NCI-H82 treated with DMSO at 0.1 percent for 48 hours (cell line): ENCODE data around the gene FFAR3.

ENCODE experiments used
- DNase-seq: peaks from one replicate; lab custom pipeline; 2025; ENCODE audit not compliant: unreplicated experiment; lab: John Stamatoyannopoulos, UW

FFAR3 gene, protein sequence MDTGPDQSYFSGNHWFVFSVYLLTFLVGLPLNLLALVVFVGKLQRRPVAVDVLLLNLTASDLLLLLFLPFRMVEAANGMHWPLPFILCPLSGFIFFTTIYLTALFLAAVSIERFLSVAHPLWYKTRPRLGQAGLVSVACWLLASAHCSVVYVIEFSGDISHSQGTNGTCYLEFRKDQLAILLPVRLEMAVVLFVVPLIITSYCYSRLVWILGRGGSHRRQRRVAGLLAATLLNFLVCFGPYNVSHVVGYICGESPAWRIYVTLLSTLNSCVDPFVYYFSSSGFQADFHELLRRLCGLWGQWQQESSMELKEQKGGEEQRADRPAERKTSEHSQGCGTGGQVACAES

GRCh38 chr19:35357867-35358573 is at the start of gene FFAR3:
Gene FFAR3 (plus strand): TSS chr19:35358460. CDS start chr19:35358891, 431 bp downstream.
- DNase-seq = no peak

DNA sequence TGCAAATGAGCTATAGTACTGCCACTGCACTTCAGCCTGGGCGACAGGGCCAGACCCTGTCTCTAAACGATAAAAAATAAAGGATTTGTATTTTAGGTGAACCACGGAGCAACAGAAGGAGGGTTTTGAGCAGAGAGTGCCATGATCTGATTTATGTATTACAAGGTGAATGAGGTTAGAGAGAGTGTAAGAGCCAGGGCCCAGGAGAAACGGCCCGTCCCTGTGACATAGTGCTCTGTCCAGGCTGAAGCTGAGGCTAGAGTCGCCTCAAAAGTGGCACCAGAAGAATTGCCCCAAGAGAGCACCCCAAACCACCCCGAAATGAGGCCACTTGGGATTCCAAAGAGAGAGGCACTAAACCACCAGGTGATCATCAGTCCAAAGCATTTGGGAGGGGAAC is 49.4 kb upstream of the FFAR3 start:
- no peak for DNase-seq

- DNase-seq = no peak
Observed at GRCh38 chr19:35309481-35310279, 48.6 kb upstream of the FFAR3 start.

GRCh38 chr19:35310331-35310730 is 47.9 kb upstream of the FFAR3 start:
- DNase-seq = no peak

- no peak for DNase-seq
Observed at GRCh38 chr19:35310811-35311465, 47.3 kb upstream of the FFAR3 start.

DNA sequence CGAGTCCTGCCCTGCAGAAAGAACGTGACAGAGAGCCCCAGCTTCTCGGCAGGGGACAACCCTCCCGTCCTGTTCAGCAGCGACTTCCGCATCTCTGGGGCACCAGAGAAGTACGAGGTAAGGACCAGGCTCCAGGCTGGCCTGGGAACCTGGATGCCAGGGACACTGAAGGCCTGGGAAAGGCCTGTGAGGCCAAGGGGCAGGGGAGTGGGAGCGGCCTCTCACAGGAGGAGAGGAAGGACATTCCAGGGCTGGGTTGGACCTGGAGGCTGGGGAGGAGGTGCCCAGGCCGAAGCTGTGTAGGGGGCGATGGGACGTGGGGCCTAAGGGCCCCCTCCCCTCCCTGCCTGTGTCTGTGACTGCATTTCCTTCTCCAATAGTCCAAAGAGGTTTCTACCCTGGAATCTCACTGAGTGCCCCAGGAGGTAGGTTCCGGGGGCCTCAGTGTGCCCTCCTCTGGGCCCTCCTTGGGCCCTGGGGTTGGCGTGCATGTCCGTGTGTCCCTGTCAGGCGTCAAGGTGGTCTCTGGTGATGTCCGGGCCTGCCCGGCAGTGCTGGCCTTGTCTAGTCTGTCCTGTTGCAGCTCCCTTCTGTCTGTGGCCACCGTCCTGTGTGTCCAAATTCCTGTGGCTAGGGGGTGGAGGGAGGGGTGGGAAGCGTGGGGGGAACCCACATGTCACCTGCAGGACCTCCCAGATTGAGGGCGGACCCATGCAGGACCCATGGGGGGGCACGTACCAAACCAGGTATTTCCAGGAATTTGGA is 46.2 kb upstream of the FFAR3 start:
- DNase-seq = no peak

- DNase-seq = no peak
Observed at GRCh38 chr19:35313587-35313986, 44.7 kb upstream of the FFAR3 start.

DNA sequence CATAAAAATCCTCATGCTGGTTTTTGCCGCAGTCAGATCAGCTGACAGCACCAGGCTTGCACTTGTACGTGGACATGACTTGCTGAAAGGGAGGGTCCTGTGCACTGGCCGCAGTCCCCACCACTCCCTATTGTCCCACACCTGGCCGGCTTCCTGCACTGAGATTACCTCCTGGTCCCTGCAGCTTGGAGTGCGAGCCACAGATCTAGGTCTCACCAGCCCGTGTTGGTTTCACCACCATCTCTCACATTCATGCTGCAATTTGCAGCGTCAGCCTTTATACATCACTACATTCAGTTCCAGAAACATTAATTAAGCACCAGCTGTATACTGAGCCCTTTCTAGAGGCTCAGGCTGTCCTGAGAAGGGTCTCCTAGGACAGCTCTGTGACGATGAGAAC is 44.2 kb upstream of the FFAR3 start:
- DNase-seq = no peak

GRCh38 chr19:35314858-35315470 is 43.3 kb upstream of the FFAR3 start:
- no peak for DNase-seq

DNA sequence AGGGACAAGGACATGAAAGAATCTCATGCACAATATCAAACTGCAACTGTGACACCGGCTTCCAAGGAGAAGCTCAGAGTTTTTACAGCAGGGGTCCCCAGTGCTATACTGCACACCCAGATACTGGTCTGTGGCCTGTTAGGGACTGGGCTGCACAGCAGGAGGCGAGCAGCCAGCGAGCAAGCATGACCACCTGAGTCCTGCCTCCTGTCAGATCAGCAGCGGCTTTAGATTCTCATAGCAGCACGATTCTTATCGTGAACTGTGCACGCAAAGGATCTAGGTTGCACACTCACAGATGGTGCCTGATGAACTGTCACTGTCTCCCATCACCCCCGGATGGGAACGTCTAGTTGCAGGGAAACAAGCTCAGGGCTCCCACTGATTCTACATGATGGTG is 42.4 kb upstream of the FFAR3 start:
- DNase-seq = no peak

DNA sequence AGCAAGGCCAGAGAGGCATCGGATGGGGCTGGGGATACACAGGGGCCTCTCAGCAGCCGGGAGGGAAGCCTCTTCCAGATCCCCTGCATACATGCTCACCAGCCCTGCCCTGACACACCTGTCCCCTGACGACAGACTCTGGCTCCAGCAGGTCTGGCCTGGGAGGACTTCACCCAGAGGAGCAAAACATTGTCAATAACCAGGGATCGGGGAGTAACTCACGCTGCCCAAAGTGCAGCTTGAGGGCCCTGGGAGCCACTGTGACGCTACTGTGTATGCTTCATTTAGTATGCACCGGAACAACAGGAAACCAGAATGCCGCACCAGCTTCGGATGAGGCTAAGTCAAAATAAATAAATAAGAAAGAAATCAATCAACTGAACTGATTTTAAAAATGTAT is 41.7 kb upstream of the FFAR3 start:
- DNase-seq = no peak

- DNase-seq = no peak
Observed at GRCh38 chr19:35317464-35318043, 40.7 kb upstream of the FFAR3 start.

DNA sequence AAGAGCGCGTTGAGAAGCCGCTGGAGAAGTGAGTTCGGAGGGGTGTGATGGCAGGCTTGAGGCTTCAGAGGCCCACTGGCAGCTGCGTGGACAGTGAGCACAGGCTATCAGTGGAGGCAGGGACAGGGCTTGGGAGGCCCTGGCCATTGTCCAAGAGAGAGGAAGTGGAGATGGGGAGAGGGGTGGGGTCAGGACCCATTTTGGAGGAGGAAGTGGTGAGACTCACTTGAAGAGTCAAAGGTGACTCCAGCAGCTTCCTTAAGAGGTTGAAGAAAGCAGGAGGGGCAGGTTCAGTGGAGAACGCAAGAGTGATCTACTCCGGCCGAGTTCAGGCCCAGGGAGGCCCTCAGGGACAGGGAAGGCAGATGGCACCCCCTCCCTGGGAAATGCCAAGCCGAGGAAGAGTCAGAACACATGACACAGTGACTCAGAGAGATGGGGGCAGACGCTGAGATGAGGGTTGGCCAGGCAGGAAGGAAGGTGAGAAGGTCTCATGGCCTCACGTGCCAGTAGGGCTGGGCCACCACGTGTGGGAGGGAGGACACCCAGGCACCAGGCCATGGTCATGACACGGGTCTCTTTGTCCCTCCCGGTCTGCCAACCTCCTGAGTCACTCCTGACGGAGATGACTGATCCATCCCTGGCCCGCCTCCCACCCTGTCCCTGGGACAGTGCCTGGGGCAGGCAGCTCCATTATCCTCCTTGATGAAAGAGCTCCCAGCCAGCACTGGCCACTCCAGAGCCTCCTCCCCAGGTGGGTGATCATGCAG is 39.4 kb upstream of the FFAR3 start:
- no peak for DNase-seq

DNA sequence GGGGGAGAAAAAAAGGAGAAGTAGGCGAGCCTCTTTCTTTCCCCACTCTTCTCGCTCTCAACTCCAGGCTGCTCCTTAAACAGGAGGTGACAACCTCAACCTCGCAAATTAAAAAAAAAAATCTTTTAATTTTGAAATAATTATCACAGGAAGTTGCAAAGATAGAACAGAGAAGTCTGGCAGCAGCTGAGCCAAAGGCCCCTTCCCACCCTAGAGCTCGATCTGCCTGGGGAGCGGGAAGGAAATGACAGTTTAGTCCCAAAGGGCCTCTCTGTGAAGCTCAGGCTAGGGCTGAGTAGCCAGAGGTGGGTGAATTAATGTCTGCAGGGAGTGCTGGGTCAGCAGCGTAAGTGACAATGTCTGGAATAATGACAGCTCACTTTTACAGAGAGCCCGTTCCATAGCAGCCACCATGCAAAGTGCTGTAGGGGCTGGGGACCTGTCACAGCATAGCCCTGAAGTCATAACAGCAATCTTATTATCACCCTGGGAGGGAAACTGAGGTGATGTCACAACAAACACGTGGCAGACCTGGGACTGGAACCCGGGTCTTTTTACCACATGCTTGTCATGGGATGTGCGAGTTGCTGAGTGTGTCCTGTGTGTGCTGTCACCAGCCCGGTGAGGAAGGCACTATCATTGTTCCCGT is 38.1 kb upstream of the FFAR3 start:
- DNase-seq = no peak

- DNase-seq = no peak
Observed at GRCh38 chr19:35321291-35321690, 37.0 kb upstream of the FFAR3 start.

GRCh38 chr19:35322014-35322413 is 36.2 kb upstream of the FFAR3 start:
- DNase-seq = no peak

GRCh38 chr19:35327642-35328041 is 30.6 kb upstream of the FFAR3 start:
- DNase-seq = no peak

DNA sequence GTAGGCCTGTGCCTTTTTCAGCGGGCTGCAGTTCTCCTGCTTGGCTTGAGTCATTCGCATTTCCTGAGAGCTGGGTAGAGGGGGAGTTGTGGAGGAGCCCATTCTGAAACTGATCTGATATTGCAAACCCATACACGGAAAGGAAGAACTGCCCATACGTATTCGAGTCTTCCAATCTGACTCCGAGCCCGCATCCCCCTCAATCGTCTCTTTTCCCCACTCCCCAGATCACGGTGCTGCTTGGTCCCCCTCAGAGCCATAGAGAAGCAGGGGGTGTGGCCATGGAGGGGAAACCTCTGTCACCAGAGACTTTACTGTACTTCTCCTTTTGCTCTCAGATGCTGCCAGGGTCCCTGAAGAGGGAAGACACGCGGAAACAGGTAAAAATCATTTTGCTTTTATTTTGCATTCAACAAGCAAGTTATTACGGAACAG is 29.4 kb upstream of the FFAR3 start, which contains the start of gene CD22:
CD22 (plus strand) TSS at position 337 of the 435 bp plus-strand sequence. CDS start 2,854 bp downstream, outside the sequence.
- DNase-seq = no peak
